NCI-H2107 treated with DMSO at 0.1 percent for 48 hours (cell line): ENCODE data around the gene THUMPD3.

Source experiments
- DNase-seq: peaks from one replicate; lab custom pipeline; 2025; ENCODE audit not compliant: unreplicated experiment; lab: John Stamatoyannopoulos, UW

The THUMPD3 gene

DNA sequence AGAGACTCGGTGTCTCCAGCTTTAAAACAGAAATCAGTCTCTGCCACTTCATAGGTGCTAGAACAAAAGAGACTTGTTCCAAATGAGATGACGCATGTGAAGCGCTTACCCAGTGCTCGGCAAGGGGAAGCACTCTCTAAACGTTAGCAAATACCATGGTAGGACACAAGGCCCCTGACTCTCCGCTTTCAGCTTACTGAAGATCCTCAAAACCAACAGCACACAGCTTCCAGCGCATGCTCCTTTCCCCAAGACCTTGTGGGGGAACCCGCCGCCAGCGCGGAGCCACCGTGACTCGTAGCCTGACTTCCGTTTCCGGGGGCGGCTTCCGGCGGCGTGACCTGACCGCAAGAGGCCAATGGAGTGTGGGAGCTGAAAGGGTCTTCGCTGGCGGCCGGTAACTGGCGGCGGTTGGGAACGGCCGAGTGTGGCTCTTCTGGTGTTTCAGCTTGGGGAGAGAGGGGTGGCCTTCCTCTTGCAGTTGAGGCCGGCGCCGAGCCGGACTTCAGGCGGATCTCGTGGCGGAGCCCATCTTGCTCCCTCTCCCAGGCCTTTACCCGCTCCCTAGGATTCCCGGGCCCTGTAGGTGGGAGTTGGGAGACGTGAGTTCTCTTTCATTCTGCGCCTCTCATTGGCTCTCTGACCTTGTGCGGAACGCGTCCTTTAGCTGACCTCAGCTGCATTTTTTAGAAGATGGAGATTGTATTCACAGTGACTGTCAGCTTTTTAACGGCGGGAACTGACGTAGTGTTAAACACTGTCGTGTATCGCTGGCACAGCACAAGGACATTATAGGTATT lies at the start of gene THUMPD3:
Gene THUMPD3, plus strand, starts transcription at position 324 of the 800 bp plus-strand sequence. CDS start 2,015 bp downstream, outside the sequence.
- peak; percentile 48 for DNase-seq

DNA sequence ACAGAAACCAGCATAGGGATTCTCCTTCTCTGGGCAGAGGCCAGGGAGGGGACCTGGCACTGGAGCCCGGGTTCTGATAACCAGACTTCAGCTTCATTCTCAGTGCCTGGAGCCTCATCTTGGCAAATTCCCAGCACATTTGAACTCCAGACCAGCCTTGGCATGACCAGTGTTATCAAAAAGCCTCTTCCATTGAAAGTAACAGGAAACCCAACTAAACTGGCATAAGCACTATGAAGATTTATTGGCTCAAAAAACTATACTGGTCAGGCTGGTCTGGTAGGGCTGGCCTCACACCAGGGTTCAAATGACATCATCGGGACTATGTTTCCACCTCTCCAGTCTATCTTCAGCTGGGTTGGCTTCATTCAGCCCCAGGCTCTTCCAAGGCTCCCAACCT lies 48.1 kb upstream of the THUMPD3 start:
- DNase-seq: no peak

DNA sequence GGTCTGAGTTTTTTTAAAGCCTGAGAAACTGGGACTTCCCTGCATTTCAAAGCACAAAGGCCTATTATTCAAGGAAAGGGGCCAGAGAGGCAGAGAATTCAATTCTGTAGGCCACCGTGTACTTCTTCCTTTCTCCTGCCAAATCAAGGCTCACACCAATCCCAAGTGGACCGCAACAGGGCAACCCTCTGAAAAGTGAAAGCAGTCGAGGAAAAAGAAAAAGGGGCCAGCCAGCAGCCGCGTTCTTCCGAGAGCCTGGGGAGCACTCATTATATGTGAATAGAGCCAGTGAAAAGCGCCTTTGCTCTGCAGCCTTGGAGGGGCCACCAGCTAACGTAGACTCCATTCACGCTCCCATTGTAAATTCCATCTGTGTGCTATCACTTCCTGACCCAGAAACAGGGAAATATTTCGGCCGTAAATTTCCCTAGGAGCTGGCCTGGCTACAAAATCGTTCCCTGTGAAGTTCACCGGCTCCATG lies 45.9 kb upstream of the THUMPD3 start:
- no peak for DNase-seq

GRCh38 chr3:9322780-9323179 lies 40.1 kb upstream of the THUMPD3 start:
- DNase-seq: no peak

DNA sequence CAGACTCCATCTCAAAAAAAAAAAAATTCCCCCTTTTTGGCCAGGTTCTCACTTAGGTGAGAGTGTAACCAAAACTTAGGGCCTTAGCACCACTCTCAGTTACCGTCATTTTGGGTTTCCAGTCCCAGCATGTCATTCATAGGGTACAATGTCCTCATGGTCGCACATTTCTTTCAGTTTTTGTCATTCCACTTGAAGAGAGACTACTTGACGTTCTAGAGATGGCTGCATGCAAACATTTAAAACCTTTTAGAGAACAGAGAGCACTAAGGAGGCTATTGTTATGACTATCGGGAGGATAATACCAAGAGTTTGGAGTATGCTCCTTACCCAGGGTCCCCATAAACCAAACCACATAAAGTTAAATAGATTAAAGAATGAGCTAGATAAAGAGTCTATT lies 37.9 kb upstream of the THUMPD3 start:
- no peak for DNase-seq

DNA sequence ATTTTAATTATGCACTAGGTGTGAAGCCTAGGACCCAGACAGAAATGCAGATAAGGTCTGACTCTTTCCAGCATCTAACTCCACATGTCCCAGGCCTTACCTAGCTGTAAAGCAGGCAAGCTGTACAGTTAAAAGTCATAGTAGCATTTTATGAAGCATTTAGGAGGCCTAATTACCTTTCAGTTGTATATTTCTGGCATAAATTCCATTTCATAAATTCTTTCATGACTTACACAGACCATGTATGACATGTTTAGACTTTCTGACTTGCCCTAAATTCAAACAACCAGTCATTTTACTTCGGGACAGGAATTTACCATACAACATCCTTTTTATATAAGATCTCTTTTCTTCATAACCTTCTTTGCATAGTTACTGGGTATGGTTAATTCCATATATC lies 35.3 kb upstream of the THUMPD3 start:
- no peak for DNase-seq

- DNase-seq: no peak
These were observed 32.6 kb upstream of the THUMPD3 start for GRCh38 chr3:9330166-9330703.

- no peak for DNase-seq
These were observed 31.7 kb upstream of the THUMPD3 start for GRCh38 chr3:9331171-9331570.

GRCh38 chr3:9332250-9333030 lies 30.4 kb upstream of the THUMPD3 start:
- DNase-seq: no peak

- DNase-seq: no peak
These were observed 22.9 kb upstream of the THUMPD3 start for GRCh38 chr3:9339761-9340471.

DNA sequence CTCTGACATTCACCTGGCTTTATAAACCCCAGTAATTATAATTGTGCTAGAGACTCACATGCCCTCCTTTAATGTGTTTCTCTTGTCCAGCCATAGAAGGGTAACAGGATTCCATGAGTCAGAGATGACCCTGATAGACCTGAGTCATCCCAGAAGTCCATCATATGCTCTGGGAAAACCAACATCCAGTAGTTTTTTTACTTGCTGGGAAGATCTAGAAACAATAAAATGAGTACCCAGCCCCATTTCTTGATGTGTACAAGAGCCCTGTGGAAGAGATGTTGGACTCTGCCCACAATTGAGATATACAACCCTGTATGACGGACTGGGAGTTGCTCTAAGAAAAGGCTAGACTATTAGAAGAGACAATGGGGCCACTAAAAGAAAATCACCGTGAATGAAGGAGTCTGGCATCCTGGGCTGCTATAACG lies 22.4 kb upstream of the THUMPD3 start:
- DNase-seq: no peak

DNA sequence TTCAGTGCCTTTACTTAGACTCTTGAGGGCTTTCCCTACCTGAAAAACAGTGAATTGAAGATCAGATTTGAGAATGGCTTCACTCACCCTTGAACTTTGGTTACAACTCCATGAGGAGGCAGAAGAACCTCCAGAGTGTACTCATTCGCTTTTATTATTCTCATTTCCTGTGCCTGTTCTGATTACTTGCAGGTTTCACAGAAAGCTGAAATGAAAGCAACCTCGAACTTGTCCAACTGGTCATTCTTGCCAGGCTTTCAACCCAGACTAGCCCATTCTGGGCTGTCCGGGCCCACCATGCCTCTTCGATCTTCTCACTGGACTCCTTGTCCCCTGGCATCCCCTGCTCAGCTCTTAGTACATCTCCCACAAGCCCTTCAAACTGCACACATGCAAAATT lies 20.2 kb upstream of the THUMPD3 start:
- no peak for DNase-seq

DNA sequence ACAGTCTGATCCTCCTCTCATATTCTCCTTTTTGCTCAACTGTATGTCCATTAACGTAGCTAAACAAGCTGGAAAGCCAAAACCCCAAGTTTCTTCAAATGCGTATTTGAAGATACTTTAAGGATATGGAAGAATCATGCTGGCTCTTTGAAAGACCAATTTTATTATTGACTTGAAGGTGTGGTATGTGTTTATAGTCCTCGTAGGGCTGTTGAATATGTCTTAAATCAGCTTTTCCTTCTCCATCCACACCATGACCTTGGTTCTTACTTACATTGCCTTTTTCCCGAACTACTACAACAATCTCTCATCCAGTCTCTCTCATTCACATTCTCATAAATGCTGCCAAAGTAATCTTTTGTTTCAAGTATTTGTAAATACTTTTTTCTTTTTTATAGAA lies 19.7 kb upstream of the THUMPD3 start:
- no peak for DNase-seq

DNA sequence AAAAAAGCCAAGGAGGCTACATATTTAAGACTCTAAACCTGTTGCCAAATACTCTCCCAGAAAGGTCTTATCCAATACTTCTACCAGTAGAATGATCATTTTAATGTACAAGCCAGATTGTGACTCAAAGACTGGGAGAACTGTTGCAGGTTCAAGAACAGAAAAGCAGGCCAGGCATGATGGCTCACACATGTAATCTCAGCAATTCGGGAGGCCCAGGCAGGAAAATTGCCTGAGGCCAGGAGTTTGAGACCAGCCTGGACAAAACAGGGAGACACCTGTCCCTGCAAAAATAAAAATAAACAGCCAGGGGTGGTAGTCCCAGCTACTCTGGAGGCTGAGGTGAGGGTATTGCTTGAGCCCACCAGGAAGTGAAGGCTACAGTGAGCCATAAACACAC lies 17.8 kb upstream of the THUMPD3 start:
- no peak for DNase-seq

- no peak for DNase-seq
These were observed 16.7 kb upstream of the THUMPD3 start for GRCh38 chr3:9346141-9346540.

GRCh38 chr3:9347081-9347480 lies 15.8 kb upstream of the THUMPD3 start:
- no peak for DNase-seq

DNA sequence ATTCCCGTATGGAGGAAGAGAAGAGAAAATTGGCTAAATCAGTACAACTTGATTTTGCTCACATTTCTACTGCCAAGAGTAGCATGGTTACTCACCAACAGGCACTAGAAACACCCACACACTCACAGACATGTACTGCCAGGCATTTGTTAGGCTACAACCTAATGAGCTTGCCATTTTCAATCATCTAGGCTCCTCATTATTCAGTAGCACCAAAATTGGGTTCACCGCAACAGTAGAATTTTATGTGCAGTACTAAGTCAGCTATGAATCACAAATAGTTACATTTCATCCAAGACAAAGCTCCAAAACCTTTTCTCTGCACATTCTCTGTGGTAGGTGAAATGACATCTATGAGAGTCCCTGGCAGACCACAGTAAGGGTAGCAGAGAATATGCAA lies 15.0 kb upstream of the THUMPD3 start:
- no peak for DNase-seq

DNA sequence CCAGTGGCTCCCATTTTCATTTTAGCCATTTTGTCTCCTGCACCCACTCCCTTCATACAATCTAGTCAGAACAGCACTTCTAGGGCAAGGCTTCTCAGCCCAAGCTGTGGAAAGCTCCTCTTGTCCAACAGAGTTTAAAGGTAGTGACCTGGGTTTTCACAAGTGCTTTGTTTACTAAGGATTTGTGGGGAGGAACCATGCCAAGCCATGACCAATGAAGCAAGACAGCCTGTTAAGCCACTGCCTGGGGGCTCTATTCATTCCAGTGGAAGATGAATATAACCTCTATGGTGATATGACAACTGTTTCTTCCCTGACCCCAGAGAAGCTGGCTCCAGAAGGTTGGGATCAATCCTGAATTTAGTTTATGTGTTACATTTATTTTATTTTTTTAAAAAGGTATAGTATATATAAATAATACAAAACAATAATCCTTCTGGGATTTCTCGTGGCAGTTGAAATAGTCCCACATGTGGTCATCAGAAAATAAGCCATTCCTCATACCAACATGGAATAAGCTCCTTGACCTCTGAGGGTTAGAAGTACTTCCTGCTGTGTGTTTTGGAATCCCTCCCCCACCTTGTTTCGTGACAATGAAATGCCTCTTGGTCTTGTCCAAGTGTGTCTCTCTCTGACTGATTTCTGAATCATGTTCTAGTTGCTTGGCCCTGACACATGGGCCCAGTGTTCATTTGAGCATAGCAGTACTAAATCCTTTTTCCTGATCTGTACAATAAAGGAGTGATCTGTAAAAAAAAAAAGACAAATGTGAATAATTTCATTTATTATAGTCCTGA lies 13.3 kb upstream of the THUMPD3 start:
- DNase-seq: no peak

DNA sequence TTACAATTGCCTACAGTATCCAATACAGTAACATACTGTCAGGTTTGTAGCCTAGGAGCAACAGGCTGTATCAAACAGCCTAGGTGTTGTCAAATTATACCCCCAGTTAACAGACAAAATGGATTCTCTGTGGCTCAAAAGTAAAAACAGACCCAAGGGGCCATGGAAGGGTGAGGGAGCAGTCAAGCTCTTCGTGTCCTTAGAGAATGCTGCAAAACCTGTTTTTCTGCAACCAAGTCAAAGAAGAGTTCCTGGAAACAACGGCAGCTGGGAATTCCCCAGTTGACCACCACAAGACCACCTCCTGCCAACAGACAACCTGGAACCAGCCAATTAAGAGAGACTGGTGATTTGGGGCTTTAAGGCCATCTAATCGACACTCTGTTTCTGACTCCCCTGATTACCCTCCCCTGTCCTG lies 11.1 kb upstream of the THUMPD3 start:
- DNase-seq: no peak
